Measurements from ENCODE around the gene RGSL1.

The RGSL1 gene

GRCh38 chr1:182488803-182489202 lies 38.9 kb downstream of the RGSL1 start:
- Histone ChIP-seq H3K9me3 (ENCODE audit: severe bottlenecking) (no peaks in the 10 kb centered on the region), H3K36me3 (ENCODE audit: low read depth) (no peaks in the 10 kb centered on the region), H3K4me3 (ENCODE audit: severe bottlenecking) (no peak overlapping the region), H3K27me3 (ENCODE audit: insufficient read depth, poor library complexity, severe bottlenecking) (no peaks in the 10 kb centered on the region), H3K27ac (ENCODE audit: poor library complexity, severe bottlenecking) (no peak overlapping the region), H3K4me1 (ENCODE audit: insufficient read depth, poor library complexity, severe bottlenecking) (no peaks in the 10 kb centered on the region)
- ATAC-seq (ENCODE audit: low read depth), result no peak
- DNase-seq (ENCODE audit: low spot score), result no peak
- no peak for TF ChIP-seq CTCF (IDR thresholded peaks at IDR 0.05; ENCODE audit: poor library complexity, severe bottlenecking)

- ATAC-seq (ENCODE audit: low read depth) (no peak), DNase-seq (ENCODE audit: low spot score) (no peak)
- TF ChIP-seq CTCF (IDR thresholded peaks at IDR 0.05; ENCODE audit: poor library complexity, severe bottlenecking), result no peak
- Histone ChIP-seq H3K9me3 (ENCODE audit: severe bottlenecking) (no peaks in the 10 kb centered on the region), H3K27me3 (ENCODE audit: insufficient read depth, poor library complexity, severe bottlenecking) (no peaks in the 10 kb centered on the region), H3K36me3 (ENCODE audit: low read depth) (no peaks in the 10 kb centered on the region), H3K27ac (ENCODE audit: poor library complexity, severe bottlenecking) (no peak overlapping the region), H3K4me1 (ENCODE audit: insufficient read depth, poor library complexity, severe bottlenecking) (no peaks in the 10 kb centered on the region), H3K4me3 (ENCODE audit: severe bottlenecking) (no peak overlapping the region)
Observed at GRCh38 chr1:182493063-182493462, 43.1 kb downstream of the RGSL1 start.

GRCh38 chr1:182495002-182495401 lies 45.1 kb downstream of the RGSL1 start:
- no peak for TF ChIP-seq CTCF (IDR thresholded peaks at IDR 0.05; ENCODE audit: poor library complexity, severe bottlenecking)
- H3K4me1 ChIP-seq (ENCODE audit: insufficient read depth, poor library complexity, severe bottlenecking), result no peaks in the 10 kb centered on the region
- H3K27me3 ChIP-seq (ENCODE audit: insufficient read depth, poor library complexity, severe bottlenecking), result no peaks in the 10 kb centered on the region
- no peak overlapping the region for H3K4me3 ChIP-seq (ENCODE audit: severe bottlenecking)
- no peak for ATAC-seq (ENCODE audit: low read depth)
- no peaks in the 10 kb centered on the region for H3K36me3 ChIP-seq (ENCODE audit: low read depth)
- no peak overlapping the region for H3K27ac ChIP-seq (ENCODE audit: poor library complexity, severe bottlenecking)
- no peaks in the 10 kb centered on the region for H3K9me3 ChIP-seq (ENCODE audit: severe bottlenecking)
- DNase-seq (ENCODE audit: low spot score), result no peak

- no peaks in the 10 kb centered on the region for H3K4me1 ChIP-seq (ENCODE audit: insufficient read depth, poor library complexity, severe bottlenecking)
- no peak for TF ChIP-seq CTCF (IDR thresholded peaks at IDR 0.05; ENCODE audit: poor library complexity, severe bottlenecking)
- no peaks in the 10 kb centered on the region for H3K9me3 ChIP-seq (ENCODE audit: severe bottlenecking)
- ATAC-seq (ENCODE audit: low read depth), result no peak
- H3K27me3 ChIP-seq (ENCODE audit: insufficient read depth, poor library complexity, severe bottlenecking), result no peaks in the 10 kb centered on the region
- H3K36me3 ChIP-seq (ENCODE audit: low read depth), result no peaks in the 10 kb centered on the region
- H3K4me3 ChIP-seq (ENCODE audit: severe bottlenecking), result no peak overlapping the region
- no peak overlapping the region for H3K27ac ChIP-seq (ENCODE audit: poor library complexity, severe bottlenecking)
- DNase-seq (ENCODE audit: low spot score), result no peak
Observed at GRCh38 chr1:182495693-182496092, 45.7 kb downstream of the RGSL1 start.

GRCh38 chr1:182507685-182508084 lies 57.7 kb downstream of the RGSL1 start:
- H3K27me3 ChIP-seq (ENCODE audit: insufficient read depth, poor library complexity, severe bottlenecking), result no peaks in the 10 kb centered on the region
- no peak for ATAC-seq (ENCODE audit: low read depth)
- TF ChIP-seq CTCF (IDR thresholded peaks at IDR 0.05; ENCODE audit: poor library complexity, severe bottlenecking), result no peak
- no peaks in the 10 kb centered on the region for H3K4me1 ChIP-seq (ENCODE audit: insufficient read depth, poor library complexity, severe bottlenecking)
- H3K27ac ChIP-seq (ENCODE audit: poor library complexity, severe bottlenecking), result no peak overlapping the region
- no peak for DNase-seq (ENCODE audit: low spot score)
- no peaks in the 10 kb centered on the region for H3K9me3 ChIP-seq (ENCODE audit: severe bottlenecking)
- H3K36me3 ChIP-seq (ENCODE audit: low read depth), result no peaks in the 10 kb centered on the region
- no peak overlapping the region for H3K4me3 ChIP-seq (ENCODE audit: severe bottlenecking)
